HG03095 (cell line): ENCODE data around the gene DNAJA3.

Experiments used
- ATAC-seq: cut with Tn5 transposase; IDR thresholded peaks from one replicate; pipeline ENCODE4 v1.9.1; 2021; ENCODE audit warnings: moderate library complexity; ENCODE audit not compliant: unreplicated experiment

The DNAJA3 gene

DNA sequence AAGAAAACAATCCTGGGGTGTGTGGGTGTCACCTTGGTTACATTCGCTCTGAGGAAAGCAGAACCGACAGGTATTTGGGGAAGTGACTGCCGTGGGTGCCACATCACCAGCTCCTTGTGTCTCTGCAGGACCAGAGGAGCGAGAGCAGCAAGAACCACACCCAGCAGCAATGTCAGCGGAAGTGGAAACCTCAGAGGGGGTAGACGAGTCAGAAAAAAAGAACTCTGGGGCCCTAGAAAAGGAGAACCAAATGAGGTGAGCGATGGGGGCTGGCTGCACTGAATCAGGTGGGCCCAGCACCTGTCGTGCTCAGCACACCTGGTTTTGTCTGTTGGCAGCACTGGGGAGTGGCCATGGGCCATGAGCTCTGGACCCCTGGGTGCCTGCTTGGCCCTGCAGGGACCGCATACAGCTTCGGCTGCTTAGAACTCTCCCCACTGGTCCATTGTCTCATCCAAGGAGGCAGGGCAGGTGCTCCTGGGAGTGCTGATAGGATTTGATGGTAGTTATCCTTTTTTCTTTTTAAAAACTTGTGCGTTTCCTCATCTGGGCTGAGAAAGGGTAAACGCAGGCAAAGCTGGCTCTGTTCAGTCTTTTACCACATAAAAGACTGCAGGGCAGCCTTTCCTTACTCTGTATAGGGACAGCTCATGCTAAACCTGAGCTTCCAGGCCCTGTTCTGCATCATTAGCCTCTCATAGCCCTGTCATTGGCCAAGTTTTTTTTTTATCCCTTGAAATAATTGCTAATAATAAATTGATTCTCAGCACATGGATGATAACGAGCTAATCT, 79.9 kb downstream of the DNAJA3 start:
- ATAC-seq: no peak
